ENCODE results near the gene TCF21.

Gene TCF21

DNA sequence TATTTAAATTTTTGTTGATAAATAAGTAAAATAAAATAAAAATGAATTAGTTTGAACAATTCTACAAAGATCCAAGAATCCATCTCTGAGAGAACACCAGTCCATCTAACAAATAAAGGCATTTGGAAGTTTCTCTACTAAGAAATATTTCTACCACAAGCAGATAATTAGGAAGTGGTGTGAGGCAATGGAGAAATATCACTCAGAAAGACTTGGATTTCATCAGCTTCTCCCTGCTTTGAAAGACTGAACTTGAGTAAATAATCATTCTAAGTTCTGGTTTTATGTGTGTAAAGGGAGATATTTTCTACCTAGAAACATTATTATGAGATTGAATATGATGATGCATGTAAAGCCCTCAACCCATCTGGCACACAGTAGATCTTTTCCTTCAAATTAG is 17.8 kb upstream of the TCF21 start:
- TF ChIP-seq, protein P1, sequence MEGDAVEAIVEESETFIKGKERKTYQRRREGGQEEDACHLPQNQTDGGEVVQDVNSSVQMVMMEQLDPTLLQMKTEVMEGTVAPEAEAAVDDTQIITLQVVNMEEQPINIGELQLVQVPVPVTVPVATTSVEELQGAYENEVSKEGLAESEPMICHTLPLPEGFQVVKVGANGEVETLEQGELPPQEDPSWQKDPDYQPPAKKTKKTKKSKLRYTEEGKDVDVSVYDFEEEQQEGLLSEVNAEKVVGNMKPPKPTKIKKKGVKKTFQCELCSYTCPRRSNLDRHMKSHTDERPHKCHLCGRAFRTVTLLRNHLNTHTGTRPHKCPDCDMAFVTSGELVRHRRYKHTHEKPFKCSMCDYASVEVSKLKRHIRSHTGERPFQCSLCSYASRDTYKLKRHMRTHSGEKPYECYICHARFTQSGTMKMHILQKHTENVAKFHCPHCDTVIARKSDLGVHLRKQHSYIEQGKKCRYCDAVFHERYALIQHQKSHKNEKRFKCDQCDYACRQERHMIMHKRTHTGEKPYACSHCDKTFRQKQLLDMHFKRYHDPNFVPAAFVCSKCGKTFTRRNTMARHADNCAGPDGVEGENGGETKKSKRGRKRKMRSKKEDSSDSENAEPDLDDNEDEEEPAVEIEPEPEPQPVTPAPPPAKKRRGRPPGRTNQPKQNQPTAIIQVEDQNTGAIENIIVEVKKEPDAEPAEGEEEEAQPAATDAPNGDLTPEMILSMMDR (conservative IDR thresholded peaks at IDR 0.05; ENCODE audit: low read length): no peak
- no peak for TF ChIP-seq EZH2phosphoT487 (IDR thresholded peaks at IDR 0.05; ENCODE audit: borderline replicate concordance)

DNA sequence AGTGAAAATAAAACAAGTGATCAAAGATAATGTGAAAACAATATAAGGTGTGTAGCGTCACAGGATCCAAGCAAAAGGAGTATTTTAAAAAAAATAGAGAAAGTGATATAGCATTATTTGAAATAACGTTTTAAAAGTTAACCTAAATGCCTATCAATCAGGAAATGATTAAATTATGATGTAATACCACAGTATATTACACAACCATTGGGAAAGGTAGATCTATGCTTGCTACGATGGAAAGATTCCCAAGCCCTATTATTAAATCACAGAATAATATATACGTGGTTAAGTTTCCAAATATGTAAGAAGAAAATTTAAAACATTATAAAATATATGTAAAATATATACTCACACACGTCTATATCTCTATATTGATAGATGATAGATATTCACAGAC is 15.4 kb upstream of the TCF21 start:
- H3K9ac ChIP-seq (ENCODE audit: low read depth, low read length, poor library complexity, severe bottlenecking): no peak overlapping the region
- no peaks in the 10 kb centered on the region for H3K9me3 ChIP-seq (ENCODE audit: insufficient read depth, low read depth, low read length)
- H4K20me1 ChIP-seq (ENCODE audit: insufficient read depth, low read length, poor library complexity, severe bottlenecking): no peaks in the 10 kb centered on the region
- no peaks in the 10 kb centered on the region for H3K79me2 ChIP-seq (ENCODE audit: insufficient read depth, low read length)
- no peaks in the 10 kb centered on the region for H3K4me1 ChIP-seq (ENCODE audit: insufficient read depth, low read length, poor library complexity, severe bottlenecking)
- no peaks in the 10 kb centered on the region for H3K27me3 ChIP-seq (ENCODE audit: insufficient read depth, low read length, poor library complexity, severe bottlenecking)
- no peaks in the 10 kb centered on the region for H3K36me3 ChIP-seq (ENCODE audit: insufficient read depth, low read length)
- no peaks in the 10 kb centered on the region for H3F3A ChIP-seq (ENCODE audit: low read depth)
- H3K4me2 ChIP-seq (ENCODE audit: low read depth, low read length, poor library complexity, severe bottlenecking): no peak overlapping the region
- H3K4me3 ChIP-seq (ENCODE audit: low read length, poor library complexity, severe bottlenecking): no peak overlapping the region
- TF ChIP-seq, protein P1 (conservative IDR thresholded peaks at IDR 0.05; ENCODE audit: low read length): no peak
- no peak for TF ChIP-seq EZH2phosphoT487 (IDR thresholded peaks at IDR 0.05; ENCODE audit: borderline replicate concordance)
- H2AFZ ChIP-seq (ENCODE audit: low read length): no peak overlapping the region
- no peaks in the 10 kb centered on the region for H3K9me2 ChIP-seq (replicated peaks; ENCODE audit: low read depth, low read length)

More for the DNA sequence above, 17.8 kb upstream of the TCF21 start:
- H3K4me1 ChIP-seq (ENCODE audit: insufficient read depth, low read length, poor library complexity, severe bottlenecking): no peaks in the 10 kb centered on the region
- H3K27me3 ChIP-seq (ENCODE audit: insufficient read depth, low read length, poor library complexity, severe bottlenecking): no peaks in the 10 kb centered on the region
- H3K4me3 ChIP-seq (ENCODE audit: low read length, poor library complexity, severe bottlenecking): no peak overlapping the region
- no peaks in the 10 kb centered on the region for H4K20me1 ChIP-seq (ENCODE audit: insufficient read depth, low read length, poor library complexity, severe bottlenecking)
- H3F3A ChIP-seq (ENCODE audit: low read depth): no peaks in the 10 kb centered on the region
- no peak overlapping the region for H3K4me2 ChIP-seq (ENCODE audit: low read depth, low read length, poor library complexity, severe bottlenecking)
- no peaks in the 10 kb centered on the region for H3K79me2 ChIP-seq (ENCODE audit: insufficient read depth, low read length)
- H3K9me3 ChIP-seq (ENCODE audit: insufficient read depth, low read depth, low read length): no peaks in the 10 kb centered on the region
- H2AFZ ChIP-seq (ENCODE audit: low read length): no peak overlapping the region
- no peaks in the 10 kb centered on the region for H3K9me2 ChIP-seq (replicated peaks; ENCODE audit: low read depth, low read length)
- no peak overlapping the region for H3K9ac ChIP-seq (ENCODE audit: low read depth, low read length, poor library complexity, severe bottlenecking)
- no peaks in the 10 kb centered on the region for H3K36me3 ChIP-seq (ENCODE audit: insufficient read depth, low read length)

DNA sequence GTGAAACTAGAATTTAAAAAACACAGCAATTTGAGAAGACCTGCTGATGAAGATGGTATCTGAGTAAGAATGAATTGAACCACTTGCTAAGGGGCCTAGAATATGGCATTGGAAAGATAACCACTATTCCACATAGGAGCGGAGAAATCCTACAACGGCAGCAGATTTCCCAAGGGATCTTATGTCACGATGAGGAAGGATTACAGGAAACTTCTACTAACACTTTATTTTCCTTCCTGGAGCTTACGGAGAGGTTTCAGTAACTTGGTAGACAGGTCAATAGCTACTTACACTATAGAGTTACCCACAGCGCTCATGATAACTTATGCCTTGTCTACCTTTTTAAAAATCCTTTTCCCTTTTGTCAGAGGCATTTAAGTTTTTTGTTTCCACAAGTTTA is 11.8 kb upstream of the TCF21 start:
- Histone ChIP-seq H4K20me1 (ENCODE audit: insufficient read depth, low read length, poor library complexity, severe bottlenecking) (no peaks in the 10 kb centered on the region), H3K36me3 (ENCODE audit: insufficient read depth, low read length) (no peaks in the 10 kb centered on the region), H3K4me3 (ENCODE audit: low read length, poor library complexity, severe bottlenecking) (no peak overlapping the region), H3K27me3 (ENCODE audit: insufficient read depth, low read length, poor library complexity, severe bottlenecking) (no peaks in the 10 kb centered on the region), H3K9me3 (ENCODE audit: insufficient read depth, low read depth, low read length) (no peaks in the 10 kb centered on the region), H3K9me2 (replicated peaks; ENCODE audit: low read depth, low read length) (no peaks in the 10 kb centered on the region), H3K79me2 (ENCODE audit: insufficient read depth, low read length) (no peaks in the 10 kb centered on the region), H3K4me1 (ENCODE audit: insufficient read depth, low read length, poor library complexity, severe bottlenecking) (no peaks in the 10 kb centered on the region), H3F3A (ENCODE audit: low read depth) (no peaks in the 10 kb centered on the region), H3K9ac (ENCODE audit: low read depth, low read length, poor library complexity, severe bottlenecking) (no peak overlapping the region), H3K4me2 (ENCODE audit: low read depth, low read length, poor library complexity, severe bottlenecking) (no peak overlapping the region), H2AFZ (ENCODE audit: low read length) (no peak overlapping the region)
- no peak for TF ChIP-seq EZH2phosphoT487 (IDR thresholded peaks at IDR 0.05; ENCODE audit: borderline replicate concordance)
- TF ChIP-seq, protein P1 (conservative IDR thresholded peaks at IDR 0.05; ENCODE audit: low read length): no peak
